Panc1 (cell line): ENCODE results near the gene LRRFIP1. TPM values are rescaled to one million over a fixed set of nuclear protein-coding genes. Genes with fewer than 3 reads are reported as not detected.

Experiments
- ATAC-seq: fragments of 200-7000 bp; cut with Tn5 transposase; 2 replicates; pipeline ENCODE4 v1.9.1; 2020; ENCODE audit warnings: mild to moderate bottlenecking, moderate library complexity
- BruUV-seq: library from RNA; stranded (reverse); fragments of 400-500 nt; replicated peaks from 2 replicates; lab custom pipeline; 2021; lab: Mats Ljungman, UMichigan
- CTCF ChIA-PET: fragments of 300-600 bp; sonication (Branson Sonifier 250); formaldehyde crosslinking; loops from one replicate; lab custom pipeline; 2022; ENCODE audit warnings: antibody characterized with exemption; lab: Charles Lee
- POLR2A ChIA-PET: fragments of 300-600 bp; sonication (Branson Sonifier 250); formaldehyde crosslinking; loops from one replicate; lab custom pipeline; 2022; ENCODE audit warnings: antibody characterized with exemption; lab: Charles Lee
- DNase-seq: peaks from one replicate; pipeline ENCODE4 v3.0.0-alpha.2; 2010; ENCODE audit warnings: low read depth, low spot score
- H3K27ac ChIP-seq: 2 replicates; pipeline ENCODE4 v1.5.1; 2011; ENCODE audit warnings: mild to moderate bottlenecking, low read length, inconsistent platforms
- H3K27me3 ChIP-seq: fragments of 200-500 bp; sonication (Bioruptor generic); 2 replicates; pipeline ENCODE4 v1.6.0; 2014; ENCODE audit warnings: low read length, inconsistent platforms; ENCODE audit not compliant: control insufficient read depth, insufficient read depth
- H3K36me3 ChIP-seq: fragments of 200-500 bp; sonication (Bioruptor generic); 2 replicates; pipeline ENCODE4 v1.5.1; 2014; ENCODE audit warnings: inconsistent platforms, mild to moderate bottlenecking, low read length, moderate library complexity; ENCODE audit not compliant: control insufficient read depth, insufficient read depth
- H3K4me1 ChIP-seq: 2 replicates; pipeline ENCODE4 v1.5.1; 2011; ENCODE audit warnings: inconsistent platforms, mild to moderate bottlenecking, low read length, moderate library complexity; ENCODE audit not compliant: control insufficient read depth, insufficient read depth
- H3K4me3 ChIP-seq, 2 experiments: 2 replicates each; pipeline ENCODE4 v1.5.1; 2011 to 2012; ENCODE audit warnings: low read depth in 2 of 2, low read length in 2 of 2, mild to moderate bottlenecking in 2 of 2, inconsistent platforms in 1 of 2, moderate library complexity in 1 of 2
- H3K9me3 ChIP-seq: fragments of 200-500 bp; sonication (Bioruptor generic); 2 replicates; pipeline ENCODE4 v1.5.1; 2014; ENCODE audit warnings: low read depth, mild to moderate bottlenecking, inconsistent platforms, low read length, moderate library complexity; ENCODE audit not compliant: control insufficient read depth, insufficient read depth
- POLR2AphosphoS5 ChIP-seq: IDR thresholded peaks from 2 replicates; pipeline ENCODE4 v1.6.1; 2012; ENCODE audit warnings: mild to moderate bottlenecking, low read depth, low read length, moderate library complexity
- REST ChIP-seq, 2 experiments: IDR thresholded peaks; 2 replicates each; pipeline ENCODE4 v1.6.1; 2011 to 2012; ENCODE audit warnings: low read depth in 2 of 2, control low read depth in 1 of 2, low read length in 1 of 2, mild to moderate bottlenecking in 1 of 2, moderate library complexity in 1 of 2; ENCODE audit not compliant: insufficient read depth in 1 of 2
- SIN3A ChIP-seq: IDR thresholded peaks from 2 replicates; pipeline ENCODE4 v1.6.1; 2012; ENCODE audit warnings: low read depth, mild to moderate bottlenecking, low read length, moderate library complexity, borderline replicate concordance; ENCODE audit not compliant: insufficient read depth
- TCF7L2 ChIP-seq: IDR thresholded peaks from 2 replicates; pipeline ENCODE4 v1.6.1; 2011; ENCODE audit warnings: mild to moderate bottlenecking, low read depth, low read length, inconsistent platforms
- in situ Hi-C: cut with HindIII; loops from 2 replicates; pipeline ENCODE4 v1.10.0; 2016; ENCODE audit warnings: low sequenced_read_pairs, low pct_unique_long_range_greater_than_20kb
- intact Hi-C: fragments of 100-400 bp; cut with micrococcal nuclease; formaldehyde crosslinking; loops from one replicate; pipeline ENCODE4 v1.10.0; 2022; ENCODE audit not compliant: unreplicated experiment
- total RNA-seq: library from RNA; stranded (reverse); gene quantifications from one replicate; pipeline ENCODE4 v1.2.1, GENCODE V29; 2021; ENCODE audit not compliant: unreplicated experiment
- TF ChIP-seq, protein P1 (sequence below): fragments of 450-650 bp; IDR thresholded peaks from 2 replicates; pipeline ENCODE4 v1.5.1; 2017; ENCODE audit warnings: mild to moderate bottlenecking

LRRFIP1 gene
- total RNA-seq, 1 experiment from 2014 or later = 121 TPM

DNA sequence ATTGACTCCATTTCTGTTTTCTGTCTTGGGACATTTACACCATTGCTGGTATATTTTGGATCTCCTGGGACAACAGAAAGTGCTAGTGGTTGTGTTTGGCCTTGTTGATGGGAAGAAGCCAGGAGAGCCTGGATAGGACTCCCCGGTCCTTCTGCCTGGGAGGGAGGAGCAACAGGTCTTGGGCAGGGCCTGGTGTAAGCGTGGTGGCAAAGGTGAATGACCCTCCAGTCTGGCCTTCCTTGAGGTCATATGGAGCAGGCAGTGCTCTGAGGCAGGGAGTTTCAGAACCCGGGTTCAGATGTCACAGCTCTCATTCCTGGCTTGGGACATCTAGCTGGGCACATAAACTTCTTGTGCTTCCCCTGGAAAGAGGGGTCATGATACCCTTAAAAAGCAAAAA is 115.2 kb downstream of the LRRFIP1 start:
- TF ChIP-seq SIN3A = no peak
- TF ChIP-seq REST (IDR thresholded peaks at IDR 0.05; ENCODE audit: insufficient read depth in 1 of 2, low read depth in 2 of 2, low read length in 1 of 2) = no peak
- TF ChIP-seq TCF7L2 = no peak
- peaks cover 17% of the 10 kb centered on the region for H3K4me1 ChIP-seq
- DNase-seq = no peak
- BruUV-seq = no TSS peak
- POLR2A ChIA-PET = no interaction called here
- ATAC-seq = no peak
- in situ Hi-C loops (no loop called here), intact Hi-C loops (loop anchor here (10.0 kb wide), 1 partner anchor 148 kb away; the partner anchor contains the start of gene RAB17)
- CTCF ChIA-PET = no interaction called here
- H3K27me3 ChIP-seq = no peaks in the 10 kb centered on the region
- H3K9me3 ChIP-seq = no peaks in the 10 kb centered on the region
- no peak overlapping the region for H3K4me3 ChIP-seq
- H3K36me3 ChIP-seq = no peaks in the 10 kb centered on the region; the same call in 1 of the 2 replicates
- H3K27ac ChIP-seq = no peak overlapping the region

- Histone ChIP-seq H3K36me3 (no peaks in the 10 kb centered on the region; the same call in none of the 2 replicates), H3K4me1 (peaks cover 16% of the 10 kb centered on the region), H3K27ac (no peak overlapping the region), H3K27me3 (no peaks in the 10 kb centered on the region), H3K9me3 (no peaks in the 10 kb centered on the region), H3K4me3 (no peak overlapping the region)
- TF ChIP-seq REST (IDR thresholded peaks at IDR 0.05; ENCODE audit: insufficient read depth in 1 of 2, low read depth in 2 of 2, low read length in 1 of 2) (no peak), POLR2AphosphoS5 (no peak), TCF7L2 (no peak), SIN3A (no peak)
- TF ChIP-seq, protein P1, sequence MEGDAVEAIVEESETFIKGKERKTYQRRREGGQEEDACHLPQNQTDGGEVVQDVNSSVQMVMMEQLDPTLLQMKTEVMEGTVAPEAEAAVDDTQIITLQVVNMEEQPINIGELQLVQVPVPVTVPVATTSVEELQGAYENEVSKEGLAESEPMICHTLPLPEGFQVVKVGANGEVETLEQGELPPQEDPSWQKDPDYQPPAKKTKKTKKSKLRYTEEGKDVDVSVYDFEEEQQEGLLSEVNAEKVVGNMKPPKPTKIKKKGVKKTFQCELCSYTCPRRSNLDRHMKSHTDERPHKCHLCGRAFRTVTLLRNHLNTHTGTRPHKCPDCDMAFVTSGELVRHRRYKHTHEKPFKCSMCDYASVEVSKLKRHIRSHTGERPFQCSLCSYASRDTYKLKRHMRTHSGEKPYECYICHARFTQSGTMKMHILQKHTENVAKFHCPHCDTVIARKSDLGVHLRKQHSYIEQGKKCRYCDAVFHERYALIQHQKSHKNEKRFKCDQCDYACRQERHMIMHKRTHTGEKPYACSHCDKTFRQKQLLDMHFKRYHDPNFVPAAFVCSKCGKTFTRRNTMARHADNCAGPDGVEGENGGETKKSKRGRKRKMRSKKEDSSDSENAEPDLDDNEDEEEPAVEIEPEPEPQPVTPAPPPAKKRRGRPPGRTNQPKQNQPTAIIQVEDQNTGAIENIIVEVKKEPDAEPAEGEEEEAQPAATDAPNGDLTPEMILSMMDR = no peak
- ATAC-seq (no peak), DNase-seq (no peak)
- CTCF ChIA-PET = no interaction called here
- in situ Hi-C loops = no loop called here
- intact Hi-C loops = loop anchor here (10.0 kb wide), 1 partner anchor 148 kb away; the partner anchor contains the start of gene RAB17
- POLR2A ChIA-PET = no interaction called here
- no TSS peak for BruUV-seq
Observed at GRCh38 chr2:237743024-237743423, 115.6 kb downstream of the LRRFIP1 start.
